K562 (cell line): Measurements from ENCODE around the gene LDLRAD3. TPM values are rescaled to one million over a fixed set of nuclear protein-coding genes. Genes with fewer than 3 reads are reported as not detected.
A peak's percentile ranks its signal among the peaks of the same experiment; 100 is the strongest.

ENCODE experiments used
- ADNP ChIP-seq: fragments of 200-800 bp; sonication (Bioruptor generic); IDR thresholded peaks from 2 replicates; pipeline ENCODE4 v1.6.1; 2016; ENCODE audit warnings: missing genetic modification characterization, missing compliant biosample characterization
- AFF4 ChIP-seq: sonication (generic); formaldehyde crosslinking; IDR thresholded peaks from 2 replicates; pipeline ENCODE4 v1.8.0; 2023; ENCODE audit warnings: mild to moderate bottlenecking, missing genetic modification reagents
- ARHGAP35 ChIP-seq: fragments of 450-650 bp; IDR thresholded peaks from 2 replicates; pipeline ENCODE4 v1.6.1; 2018; ENCODE audit not compliant: partially characterized antibody
- ARID1B ChIP-seq: fragments of 450-650 bp; IDR thresholded peaks from 2 replicates; pipeline ENCODE4 v1.6.1; 2016; ENCODE audit warnings: antibody characterized with exemption, mild to moderate bottlenecking, inconsistent platforms
- CAMTA2 ChIP-seq: fragments of 250-450 bp; sonication (Bioruptor Pico); conservative IDR thresholded peaks from 2 replicates; pipeline ENCODE4 v1.5.1; 2022
- FIP1L1 ChIP-seq: fragments of 200-400 bp; formaldehyde crosslinking; IDR thresholded peaks from 2 replicates; pipeline ENCODE4 v1.6.1; 2018; ENCODE audit warnings: mild to moderate bottlenecking, low read depth, low read length; ENCODE audit not compliant: poor library complexity, severe bottlenecking
- HSF4 ChIP-seq: fragments of 250-450 bp; sonication (Bioruptor Pico); IDR thresholded peaks from 2 replicates; pipeline ENCODE4 v2.1.2; 2022; ENCODE audit warnings: mild to moderate bottlenecking, moderate library complexity, borderline replicate concordance
- NR1H2 ChIP-seq: sonication (generic); formaldehyde crosslinking; IDR thresholded peaks from 2 replicates; pipeline ENCODE4 v1.4.0; 2020; ENCODE audit warnings: mild to moderate bottlenecking, missing genetic modification reagents
- RNF219 ChIP-seq: fragments of 250-450 bp; sonication (Bioruptor Pico); IDR thresholded peaks from 2 replicates; pipeline ENCODE4 v1.5.0; 2022; ENCODE audit warnings: mild to moderate bottlenecking
- SAP30 ChIP-seq: fragments of 200-600 bp; sonication (generic); IDR thresholded peaks from 2 replicates; pipeline ENCODE4 v1.6.1; 2012; ENCODE audit warnings: borderline replicate concordance, low read depth, mild to moderate bottlenecking, moderate library complexity, low read length, control low read depth, inconsistent platforms; ENCODE audit not compliant: insufficient read depth, poor library complexity, severe bottlenecking
- SREBF2 ChIP-seq: sonication (generic); formaldehyde crosslinking; IDR thresholded peaks from 2 replicates; pipeline ENCODE4 v1.4.0; 2020; ENCODE audit warnings: mild to moderate bottlenecking, missing genetic modification reagents
- ZBTB17 ChIP-seq: fragments of 450-650 bp; formaldehyde crosslinking; IDR thresholded peaks from 2 replicates; pipeline ENCODE4 v1.4.0; 2020; ENCODE audit warnings: mild to moderate bottlenecking
- ZNF217 ChIP-seq: sonication (generic); formaldehyde crosslinking; IDR thresholded peaks from 2 replicates; pipeline ENCODE4 v1.8.0; 2022; ENCODE audit warnings: mild to moderate bottlenecking, missing genetic modification reagents
- polyA plus RNA-seq, 8 experiments: library from polyadenylated mRNA; depleted of rRNA in 4 of 8; stranded (reverse) in 5 of 8; unstranded in 3 of 8; fragments of >200 nt; fragmentation: Nextera tagmentation in 2 of 8; fragmentation: Illumina TruSeq in 1 of 8; extraction: Ambion mirVana in 2 of 8; extraction: Trizol in 1 of 8; gene quantifications; 2 replicates each; pipeline versions ENCODE4 v1.2.1 to v1.2.3, GENCODE V29; 2011 to 2014; ENCODE audit warnings: inconsistent platforms in 1 of 8, missing spikeins in 1 of 8
- total RNA-seq, 7 experiments: library from RNA; depleted of rRNA in 6 of 7; stranded (reverse); fragments of >200 nt in 6 of 7; fragmentation: Illumina TruSeq in 2 of 7; extraction: Trizol in 2 of 7; gene quantifications; 2 replicates each; pipeline versions ENCODE4 v1.2.1 to v1.2.3, GENCODE V29; 2011 to 2021; ENCODE audit warnings: low replicate concordance in 1 of 7
- TF ChIP-seq, protein P1 (sequence below): sonication (generic); formaldehyde crosslinking; IDR thresholded peaks from 2 replicates; pipeline ENCODE4 v1.8.1; 2023; ENCODE audit warnings: mild to moderate bottlenecking, missing genetic modification reagents
- TF ChIP-seq, protein P2 (sequence below), 2 experiments: fragments of 450-650 bp; IDR thresholded peaks; 2 replicates each; pipeline ENCODE4 v1.6.1; 2018; ENCODE audit warnings: mild to moderate bottlenecking in 2 of 2, low read depth in 1 of 2; ENCODE audit not compliant: partially characterized antibody in 2 of 2

The LDLRAD3 gene
- total and polyA plus RNA-seq, 9 of the 15 experiments (the other 6 are each of a cell fraction or from before 2014, with no cell fraction given) = 0.73 to 7.2 (median 3.5) TPM

DNA sequence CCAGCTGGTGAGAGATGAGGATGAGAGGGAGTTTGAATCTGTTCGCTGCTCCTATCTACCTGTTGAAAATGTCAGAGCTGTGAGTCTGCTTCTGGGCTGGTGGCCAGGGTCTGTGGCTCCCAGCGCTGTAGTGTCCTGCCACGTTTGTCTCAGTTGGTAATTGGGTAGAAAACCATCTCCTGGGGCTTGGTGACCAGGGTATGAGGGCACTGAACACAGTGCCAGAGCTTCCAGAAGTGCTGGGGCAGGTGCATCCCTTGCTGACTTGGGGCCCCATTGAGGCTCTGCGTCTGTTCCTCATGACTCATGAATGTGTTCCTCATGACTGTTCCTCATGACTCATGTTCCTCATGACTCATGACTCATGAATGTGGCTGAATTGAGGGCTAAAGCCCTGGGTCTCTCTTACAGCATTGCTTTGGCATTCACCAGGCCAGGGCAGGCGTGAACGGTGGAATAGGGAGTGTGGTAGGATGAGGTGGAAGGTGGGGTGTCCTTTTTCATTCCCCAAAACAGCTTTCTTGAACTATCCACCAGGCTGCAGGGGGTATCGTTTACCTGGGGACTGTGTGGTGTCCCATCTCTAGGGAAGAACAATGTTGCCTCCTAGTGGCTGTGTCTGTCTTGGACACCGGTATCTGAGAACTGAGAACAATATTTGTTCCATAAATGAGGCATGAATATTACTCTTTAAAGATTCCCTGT is 205.8 kb downstream of the LDLRAD3 start (continued):
- TF ChIP-seq AFF4 (peak; percentile 82; the same call in 1 of the 2 replicates), FIP1L1 (no peak), NR1H2 (CRISPR knock-in tag) (no peak), ADNP (tag) (peak; percentile 93), ARHGAP35 (no peak), ARID1B (peak; percentile 95), SAP30 (no peak), ZNF217 (CRISPR knock-in tag) (no peak), ZBTB17 (CRISPR knock-in tag) (peak; percentile 71; the same call in 1 of the 2 replicates), RNF219 (CRISPR knock-in tag) (no peak), CAMTA2 (CRISPR knock-in tag) (no peak), HSF4 (CRISPR knock-in tag) (no peak), SREBF2 (CRISPR knock-in tag) (no peak)
- TF ChIP-seq, protein P1, sequence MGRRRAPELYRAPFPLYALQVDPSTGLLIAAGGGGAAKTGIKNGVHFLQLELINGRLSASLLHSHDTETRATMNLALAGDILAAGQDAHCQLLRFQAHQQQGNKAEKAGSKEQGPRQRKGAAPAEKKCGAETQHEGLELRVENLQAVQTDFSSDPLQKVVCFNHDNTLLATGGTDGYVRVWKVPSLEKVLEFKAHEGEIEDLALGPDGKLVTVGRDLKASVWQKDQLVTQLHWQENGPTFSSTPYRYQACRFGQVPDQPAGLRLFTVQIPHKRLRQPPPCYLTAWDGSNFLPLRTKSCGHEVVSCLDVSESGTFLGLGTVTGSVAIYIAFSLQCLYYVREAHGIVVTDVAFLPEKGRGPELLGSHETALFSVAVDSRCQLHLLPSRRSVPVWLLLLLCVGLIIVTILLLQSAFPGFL (CRISPR knock-in tag) = no peak
- TF ChIP-seq, protein P2, sequence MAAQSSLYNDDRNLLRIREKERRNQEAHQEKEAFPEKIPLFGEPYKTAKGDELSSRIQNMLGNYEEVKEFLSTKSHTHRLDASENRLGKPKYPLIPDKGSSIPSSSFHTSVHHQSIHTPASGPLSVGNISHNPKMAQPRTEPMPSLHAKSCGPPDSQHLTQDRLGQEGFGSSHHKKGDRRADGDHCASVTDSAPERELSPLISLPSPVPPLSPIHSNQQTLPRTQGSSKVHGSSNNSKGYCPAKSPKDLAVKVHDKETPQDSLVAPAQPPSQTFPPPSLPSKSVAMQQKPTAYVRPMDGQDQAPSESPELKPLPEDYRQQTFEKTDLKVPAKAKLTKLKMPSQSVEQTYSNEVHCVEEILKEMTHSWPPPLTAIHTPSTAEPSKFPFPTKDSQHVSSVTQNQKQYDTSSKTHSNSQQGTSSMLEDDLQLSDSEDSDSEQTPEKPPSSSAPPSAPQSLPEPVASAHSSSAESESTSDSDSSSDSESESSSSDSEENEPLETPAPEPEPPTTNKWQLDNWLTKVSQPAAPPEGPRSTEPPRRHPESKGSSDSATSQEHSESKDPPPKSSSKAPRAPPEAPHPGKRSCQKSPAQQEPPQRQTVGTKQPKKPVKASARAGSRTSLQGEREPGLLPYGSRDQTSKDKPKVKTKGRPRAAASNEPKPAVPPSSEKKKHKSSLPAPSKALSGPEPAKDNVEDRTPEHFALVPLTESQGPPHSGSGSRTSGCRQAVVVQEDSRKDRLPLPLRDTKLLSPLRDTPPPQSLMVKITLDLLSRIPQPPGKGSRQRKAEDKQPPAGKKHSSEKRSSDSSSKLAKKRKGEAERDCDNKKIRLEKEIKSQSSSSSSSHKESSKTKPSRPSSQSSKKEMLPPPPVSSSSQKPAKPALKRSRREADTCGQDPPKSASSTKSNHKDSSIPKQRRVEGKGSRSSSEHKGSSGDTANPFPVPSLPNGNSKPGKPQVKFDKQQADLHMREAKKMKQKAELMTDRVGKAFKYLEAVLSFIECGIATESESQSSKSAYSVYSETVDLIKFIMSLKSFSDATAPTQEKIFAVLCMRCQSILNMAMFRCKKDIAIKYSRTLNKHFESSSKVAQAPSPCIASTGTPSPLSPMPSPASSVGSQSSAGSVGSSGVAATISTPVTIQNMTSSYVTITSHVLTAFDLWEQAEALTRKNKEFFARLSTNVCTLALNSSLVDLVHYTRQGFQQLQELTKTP (IDR thresholded peaks at IDR 0.05; ENCODE audit: low read depth in 1 of 2, partially characterized antibody in 2 of 2) = peak in 1 of 2 experiments; percentile 97
